Measurements from ENCODE around the gene PARD3.

GRCh38 chr10:34087095-34087418 lies 728.0 kb downstream of the PARD3 start:
- TF ChIP-seq CTCF (conservative IDR thresholded peaks at IDR 0.05; ENCODE audit: low read length), result no peak
- TF ChIP-seq EZH2phosphoT487 (IDR thresholded peaks at IDR 0.05; ENCODE audit: borderline replicate concordance), result no peak

Data from Loucy (cell line).